CD14-positive monocyte (primary cell): ENCODE results near the gene GALNTL6. TPM values are rescaled to one million over a fixed set of nuclear protein-coding genes. Genes with fewer than 3 reads are reported as not detected.

Source experiments
- DNase-seq, 3 donors: peaks; one replicate each; pipeline ENCODE4 v3.0.0-alpha.2; 2011 to 2022
- H2AFZ ChIP-seq: 2 replicates; pipeline ENCODE4 v1.6.0; 2012; ENCODE audit warnings: mild to moderate bottlenecking, low read depth, low read length, inconsistent platforms; ENCODE audit not compliant: insufficient read depth, poor library complexity, severe bottlenecking
- H3K27ac ChIP-seq, 2 donors: 1 replicate in 1 of 2; 2 replicates in 1 of 2; pipeline ENCODE4 v1.5.1; 2012 to 2013; ENCODE audit warnings: low read length in 2 of 2, control low read depth in 1 of 2, inconsistent platforms in 1 of 2, low read depth in 1 of 2, mild to moderate bottlenecking in 1 of 2
- H3K27me3 ChIP-seq, 2 donors: one replicate each; pipeline versions ENCODE4 v1.6.0 to v1.6.1; 2011 to 2013; ENCODE audit warnings: low read length in 2 of 2; ENCODE audit not compliant: control insufficient read depth in 2 of 2, insufficient read depth in 2 of 2
- H3K36me3 ChIP-seq, 2 donors: replicated peaks in 1 of 2; 1 replicate in 1 of 2; 2 replicates in 1 of 2; pipeline versions ENCODE4 v1.5.1 to v1.6.1; 2012 to 2013; ENCODE audit warnings: low read length in 2 of 2, control low read depth in 1 of 2, inconsistent platforms in 1 of 2, mild to moderate bottlenecking in 1 of 2; ENCODE audit not compliant: insufficient read depth in 2 of 2, control insufficient read depth in 1 of 2
- H3K4me1 ChIP-seq, 2 donors: 1 replicate in 1 of 2; 2 replicates in 1 of 2; pipeline versions ENCODE4 v1.5.1 to v1.6.1; 2012 to 2013; ENCODE audit warnings: low read length in 2 of 2, control low read depth in 1 of 2, inconsistent platforms in 1 of 2, mild to moderate bottlenecking in 1 of 2, moderate library complexity in 1 of 2; ENCODE audit not compliant: insufficient read depth in 2 of 2, control insufficient read depth in 1 of 2
- H3K4me2 ChIP-seq: replicated peaks from 2 replicates; pipeline ENCODE3; 2012; ENCODE audit warnings: low read length, moderate library complexity, mild to moderate bottlenecking; ENCODE audit not compliant: poor library complexity, severe bottlenecking; ENCODE audit errors: extremely low read depth
- H3K4me3 ChIP-seq, 3 experiments: fragments of 200-600 bp in 1 of 3; sonication (generic) in 1 of 3; replicated peaks in 1 of 3; 1 replicate in 2 of 3; 2 replicates in 1 of 3; pipeline ENCODE4 v1.5.1; 2011 to 2013; ENCODE audit warnings: low read length in 3 of 3, mild to moderate bottlenecking in 3 of 3, control low read depth in 2 of 3, low read depth in 2 of 3, inconsistent platforms in 1 of 3, moderate library complexity in 1 of 3
- H3K79me2 ChIP-seq: 2 replicates; pipeline ENCODE4 v1.6.0; 2012; ENCODE audit warnings: mild to moderate bottlenecking, control low read depth, inconsistent platforms, low read length, moderate library complexity; ENCODE audit not compliant: insufficient read depth
- H3K9ac ChIP-seq: 2 replicates; pipeline ENCODE4 v1.6.0; 2017; ENCODE audit warnings: low read length, mild to moderate bottlenecking; ENCODE audit not compliant: insufficient read depth, poor library complexity, severe bottlenecking
- H3K9me3 ChIP-seq, 2 donors: replicated peaks in 1 of 2; 1 replicate in 1 of 2; 2 replicates in 1 of 2; pipeline versions ENCODE4 v1.5.1 to v1.6.1; 2012 to 2013; ENCODE audit warnings: low read length in 2 of 2, control low read depth in 1 of 2; ENCODE audit not compliant: control insufficient read depth in 1 of 2, insufficient read depth in 1 of 2
- H4K20me1 ChIP-seq: 2 replicates; pipeline ENCODE4 v1.6.0; 2012; ENCODE audit warnings: mild to moderate bottlenecking, low read length, control low read depth, moderate library complexity; ENCODE audit not compliant: insufficient read depth
- H3K27ac Mint-ChIP-seq, 7 donors: one replicate each; pipeline ENCODE4 v1.8.0; 2020; ENCODE audit warnings: mild to moderate bottlenecking in 7 of 7, mixed read lengths in 7 of 7, moderate library complexity in 6 of 7, inconsistent platforms in 2 of 7
- H3K27me3 Mint-ChIP-seq, 3 donors: one replicate each; pipeline ENCODE4 v1.8.0; 2021 to 2022; ENCODE audit warnings: low read depth in 3 of 3, mild to moderate bottlenecking in 3 of 3, mixed read lengths in 3 of 3, moderate library complexity in 3 of 3, inconsistent platforms in 1 of 3
- H3K36me3 Mint-ChIP-seq, 2 donors: one replicate each; pipeline ENCODE4 v1.8.0; 2020; ENCODE audit warnings: mixed read lengths in 2 of 2, inconsistent platforms in 1 of 2, mild to moderate bottlenecking in 1 of 2
- H3K4me1 Mint-ChIP-seq: one replicate; pipeline ENCODE4 v1.8.0; 2020; ENCODE audit warnings: mild to moderate bottlenecking, mixed read lengths
- H3K4me3 Mint-ChIP-seq, 2 donors: one replicate each; pipeline ENCODE4 v1.8.0; 2020; ENCODE audit warnings: mild to moderate bottlenecking in 2 of 2, mixed read lengths in 2 of 2, moderate library complexity in 1 of 2
- H3K9me3 Mint-ChIP-seq, 7 donors: one replicate each; pipeline ENCODE4 v1.8.0; 2020 to 2022; ENCODE audit warnings: mixed read lengths in 7 of 7, mild to moderate bottlenecking in 6 of 7, moderate library complexity in 6 of 7, inconsistent platforms in 2 of 7
- CTCF ChIP-seq: fragments of 200-600 bp; IDR thresholded peaks from one replicate; pipeline ENCODE4 v1.8.0; 2022; ENCODE audit warnings: antibody characterized with exemption, mild to moderate bottlenecking
- WGBS: methylation state at CpG from one replicate; pipeline ENCODE4 v1.1.5; 2013; ENCODE audit warnings: missing lambda C conversion rate; ENCODE audit not compliant: insufficient coverage; 5-methylcytosine and 5-hydroxymethylcytosine counted together
- intact Hi-C, 2 donors: fragments of 100-400 bp; cut with micrococcal nuclease; formaldehyde crosslinking; loops; one replicate each; pipeline versions ENCODE4 v1.15.0 to v1.15.1; 2023
- polyA plus RNA-seq, 3 donors: library from polyadenylated mRNA; depleted of rRNA in 1 of 3; unstranded in 2 of 3; stranded (reverse) in 1 of 3; fragments of 300-500 nt in 2 of 3; fragments of >200 nt in 1 of 3; fragmentation: Illumina TruSeq in 2 of 3; gene quantifications; 1 replicate in 2 of 3; 2 replicates in 1 of 3; pipeline ENCODE4 v1.2.3, GENCODE V29; 2012 to 2021

Gene GALNTL6
- polyA plus RNA-seq, 3 donors = 0.05 TPM; not detected in 2

DNA sequence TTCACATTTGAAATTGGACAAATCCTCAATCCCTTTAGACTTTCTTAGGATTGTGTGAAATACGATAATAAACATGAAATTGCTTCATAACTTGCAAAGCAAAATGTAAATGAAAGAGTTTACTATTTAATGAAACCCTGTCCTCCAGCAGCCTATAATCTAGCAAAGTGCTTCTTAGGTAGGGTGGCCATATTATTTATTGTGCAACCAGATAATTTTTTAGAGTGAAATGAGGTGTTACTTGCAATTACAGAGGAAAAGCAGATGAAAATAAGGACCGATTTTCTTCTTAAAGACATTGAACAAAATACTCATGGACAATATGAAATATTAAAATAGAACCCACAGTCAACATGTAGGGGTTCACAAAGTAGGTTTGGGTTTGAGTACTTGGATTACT lies 1239.2 kb downstream of the GALNTL6 start:
- Mint-ChIP-seq H3K4me1 (no peaks in the 10 kb centered on the region), H3K4me3 (no peak overlapping the region), H3K27me3 (peaks cover 0 to 2% (median 1%) of the 10 kb centered on the region in 3 donors), H3K36me3 (no peaks in the 10 kb centered on the region), H3K27ac (no peak overlapping the region), H3K9me3 (no peaks in the 10 kb centered on the region)
- no peaks in the 10 kb centered on the region for H3K4me1 ChIP-seq
- H3K9ac ChIP-seq = no peak overlapping the region
- H3K4me2 ChIP-seq = no peak overlapping the region
- no peak overlapping the region for H3K4me3 ChIP-seq
- no peaks in the 10 kb centered on the region for H3K9me3 ChIP-seq
- no peaks in the 10 kb centered on the region for H3K79me2 ChIP-seq
- H3K27ac ChIP-seq = no peak overlapping the region
- WGBS = no CpG with 5 or more reads among the region's 2 CpGs
- no peaks in the 10 kb centered on the region for H3K27me3 ChIP-seq
- DNase-seq = no peak
- intact Hi-C loops = no loop called here
- no peak overlapping the region for H2AFZ ChIP-seq
- no peaks in the 10 kb centered on the region for H4K20me1 ChIP-seq
- no peak for TF ChIP-seq CTCF
- H3K36me3 ChIP-seq = no peaks in the 10 kb centered on the region

DNA sequence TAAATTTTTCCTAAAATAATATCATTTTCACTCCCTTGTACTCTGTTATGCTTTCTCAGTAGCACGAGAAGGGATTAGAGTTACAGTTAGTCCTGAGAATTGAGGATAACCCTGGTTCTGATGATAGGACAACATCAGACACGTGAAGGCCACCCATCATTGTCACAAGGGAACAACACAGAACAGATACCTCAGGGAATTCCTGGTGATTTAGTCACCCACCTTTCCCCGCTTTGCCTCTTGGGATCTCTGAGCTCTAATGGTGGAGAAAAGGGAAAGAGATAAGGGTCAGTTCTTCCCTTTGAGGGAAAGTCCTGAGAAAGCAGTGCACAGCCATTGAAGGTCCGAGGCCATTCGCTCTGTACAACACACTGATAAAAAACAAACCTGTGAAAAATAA lies 1243.1 kb downstream of the GALNTL6 start:
- no peak overlapping the region for H3K27ac ChIP-seq
- H3K9me3 ChIP-seq = no peaks in the 10 kb centered on the region
- Mint-ChIP-seq H3K9me3 (no peaks in the 10 kb centered on the region), H3K36me3 (no peaks in the 10 kb centered on the region), H3K27ac (no peak overlapping the region), H3K27me3 (peaks cover 0 to 2% (median 1%) of the 10 kb centered on the region in 3 donors), H3K4me1 (no peaks in the 10 kb centered on the region), H3K4me3 (no peak overlapping the region)
- no peaks in the 10 kb centered on the region for H3K79me2 ChIP-seq
- TF ChIP-seq CTCF = no peak
- intact Hi-C loops = no loop called here
- no peak overlapping the region for H3K4me2 ChIP-seq
- H3K4me1 ChIP-seq = no peaks in the 10 kb centered on the region
- DNase-seq = no peak
- H3K9ac ChIP-seq = no peak overlapping the region
- H4K20me1 ChIP-seq = no peaks in the 10 kb centered on the region
- no peak overlapping the region for H2AFZ ChIP-seq
- no peaks in the 10 kb centered on the region for H3K27me3 ChIP-seq
- no peak overlapping the region for H3K4me3 ChIP-seq
- H3K36me3 ChIP-seq = no peaks in the 10 kb centered on the region
- WGBS = 100% methylated on average over 2 of the region's 5 CpGs
